Measurements from ENCODE around the gene SRXN1.

DNA sequence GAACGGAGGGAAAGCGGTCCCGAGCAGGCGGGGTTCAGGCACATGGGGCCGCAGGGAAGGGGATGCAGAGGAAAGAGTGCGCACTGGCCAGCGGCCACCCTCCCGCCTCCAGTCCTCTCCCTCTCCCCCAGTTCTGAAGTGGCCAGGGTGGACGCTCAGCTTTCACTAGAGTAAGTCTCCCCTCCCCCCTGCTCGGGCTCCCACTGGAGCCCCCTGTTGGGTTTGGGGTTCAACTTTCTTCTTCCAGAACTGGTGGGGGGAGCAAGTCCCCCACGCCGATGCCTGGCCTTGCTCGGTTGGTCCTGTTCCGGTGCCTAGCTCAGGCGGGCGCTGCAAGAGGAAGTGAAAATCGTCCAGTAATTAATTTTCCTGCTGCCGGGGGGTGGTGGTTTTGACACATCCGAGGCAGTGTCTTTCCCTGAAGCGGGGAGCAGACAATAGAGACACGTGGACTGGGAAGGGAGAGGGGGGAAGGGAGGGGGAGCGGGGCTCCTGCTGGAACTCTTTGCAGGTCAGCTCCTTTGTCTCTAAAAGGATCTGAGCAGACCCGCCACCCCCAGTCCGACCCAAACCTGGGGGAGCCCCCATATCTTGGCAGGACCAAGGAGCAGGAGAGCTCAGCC, 23.4 kb upstream of the SRXN1 start:
- TF ChIP-seq POLR2A (IDR thresholded peaks at IDR 0.05; ENCODE audit: borderline replicate concordance, extremely low read depth, insufficient read depth, insufficient read length) (no peak), JUND (IDR thresholded peaks at IDR 0.05) (no peak)
